Measurements from ENCODE around the gene TIGD6. TPM values are rescaled to one million over a fixed set of nuclear protein-coding genes. Genes with fewer than 3 reads are reported as not detected.
A peak's percentile ranks its signal among the peaks of the same experiment; 100 is the strongest.

Gene TIGD6
- total RNA-seq, 1 donor from 2014 or later: 2.5 TPM

- Mint-ChIP-seq H3K4me1 (no peaks in the 10 kb centered on the region), H3K27me3 (no peaks in the 10 kb centered on the region), H3K27ac (no peak overlapping the region), H3K36me3 (ENCODE audit: low read depth) (peaks cover 18% of the 10 kb centered on the region), H3K9me3 (no peaks in the 10 kb centered on the region), H3K4me3 (no peak overlapping the region)
- intact Hi-C loops (cut with micrococcal nuclease): no loop called here
- DNase-seq: no peak
These were observed 17.9 kb downstream of the TIGD6 start for GRCh38 chr5:149982505-149982904.

- no peak for DNase-seq
- Mint-ChIP-seq H3K27ac (no peak overlapping the region), H3K27me3 (no peaks in the 10 kb centered on the region), H3K36me3 (ENCODE audit: low read depth) (peaks cover 19% of the 10 kb centered on the region), H3K4me1 (no peaks in the 10 kb centered on the region), H3K9me3 (no peaks in the 10 kb centered on the region), H3K4me3 (no peak overlapping the region)
- intact Hi-C loops (cut with micrococcal nuclease): no loop called here
These were observed 19.2 kb downstream of the TIGD6 start for GRCh38 chr5:149981206-149981605.

- H3K9me3 Mint-ChIP-seq: no peaks in the 10 kb centered on the region
- H3K27ac Mint-ChIP-seq: no peak overlapping the region
- H3K27me3 Mint-ChIP-seq: no peaks in the 10 kb centered on the region
These were observed 20.6 kb downstream of the TIGD6 start for GRCh38 chr5:149979896-149980295.

GRCh38 chr5:149975409-149975808, 25.0 kb downstream of the TIGD6 start:
- Mint-ChIP-seq H3K9me3 (no peaks in the 10 kb centered on the region), H3K4me3 (no peak overlapping the region)
- intact Hi-C loops (cut with micrococcal nuclease): no loop called here

More at GRCh38 chr5:149979896-149980295, 20.6 kb downstream of the TIGD6 start:
- peaks cover 20% of the 10 kb centered on the region for H3K36me3 Mint-ChIP-seq (ENCODE audit: low read depth)
- H3K4me3 Mint-ChIP-seq: no peak overlapping the region
- no peak for DNase-seq
- intact Hi-C loops (cut with micrococcal nuclease): no loop called here
- no peaks in the 10 kb centered on the region for H3K4me1 Mint-ChIP-seq

GRCh38 chr5:149969181-149969930, 31.1 kb downstream of the TIGD6 start:
- Mint-ChIP-seq H3K4me3 (no peak overlapping the region), H3K27me3 (no peaks in the 10 kb centered on the region), H3K36me3 (ENCODE audit: low read depth) (no peaks in the 10 kb centered on the region), H3K4me1 (no peaks in the 10 kb centered on the region), H3K27ac (no peak overlapping the region), H3K9me3 (no peaks in the 10 kb centered on the region)
- intact Hi-C loops (cut with micrococcal nuclease): loop anchor here (10.0 kb wide), 1 partner anchor 615 kb away; the partner anchor contains the start of gene PCYOX1L
- no peak for DNase-seq

More at GRCh38 chr5:149975409-149975808, 25.0 kb downstream of the TIGD6 start:
- Mint-ChIP-seq H3K27ac (no peak overlapping the region), H3K36me3 (ENCODE audit: low read depth) (peaks cover 14% of the 10 kb centered on the region), H3K4me1 (no peaks in the 10 kb centered on the region), H3K27me3 (no peaks in the 10 kb centered on the region)
- no peak for DNase-seq

GRCh38 chr5:149966946-149967345, 33.5 kb downstream of the TIGD6 start:
- DNase-seq: no peak
- Mint-ChIP-seq H3K27ac (no peak overlapping the region), H3K4me3 (no peak overlapping the region), H3K27me3 (no peaks in the 10 kb centered on the region), H3K9me3 (no peaks in the 10 kb centered on the region), H3K4me1 (peaks cover 9% of the 10 kb centered on the region), H3K36me3 (ENCODE audit: low read depth) (peaks cover 4% of the 10 kb centered on the region)
- intact Hi-C loops (cut with micrococcal nuclease): loop anchor here (10.0 kb wide), 1 partner anchor 612 kb away; the partner anchor contains the start of gene PCYOX1L

- H3K36me3 Mint-ChIP-seq (ENCODE audit: low read depth): peaks cover 7% of the 10 kb centered on the region
- intact Hi-C loops (cut with micrococcal nuclease): loop anchor here (5.0 to 10.0 kb wide), 2 partner anchors 609 to 1581 kb away; partner anchors contain the start of genes FBXO38 and PCYOX1L
- no peak overlapping the region for H3K27ac Mint-ChIP-seq
- H3K9me3 Mint-ChIP-seq: peaks cover 5% of the 10 kb centered on the region
- H3K4me3 Mint-ChIP-seq: no peak overlapping the region
- DNase-seq: no peak
- H3K4me1 Mint-ChIP-seq: peaks cover 28% of the 10 kb centered on the region
- H3K27me3 Mint-ChIP-seq: no peaks in the 10 kb centered on the region
These were observed 36.7 kb downstream of the TIGD6 start for GRCh38 chr5:149963729-149964128.

GRCh38 chr5:149962601-149963300, 37.7 kb downstream of the TIGD6 start:
- no peak overlapping the region for H3K27ac Mint-ChIP-seq
- no peak overlapping the region for H3K4me3 Mint-ChIP-seq
- H3K36me3 Mint-ChIP-seq (ENCODE audit: low read depth): peaks cover 7% of the 10 kb centered on the region
- no peak for DNase-seq
- peaks cover 28% of the 10 kb centered on the region for H3K4me1 Mint-ChIP-seq
- no peaks in the 10 kb centered on the region for H3K27me3 Mint-ChIP-seq
- intact Hi-C loops (cut with micrococcal nuclease): loop anchor here (5.0 to 10.0 kb wide), 2 partner anchors 608 to 1580 kb away; partner anchors contain the start of genes FBXO38 and PCYOX1L
- H3K9me3 Mint-ChIP-seq: peaks cover 5% of the 10 kb centered on the region

DNA sequence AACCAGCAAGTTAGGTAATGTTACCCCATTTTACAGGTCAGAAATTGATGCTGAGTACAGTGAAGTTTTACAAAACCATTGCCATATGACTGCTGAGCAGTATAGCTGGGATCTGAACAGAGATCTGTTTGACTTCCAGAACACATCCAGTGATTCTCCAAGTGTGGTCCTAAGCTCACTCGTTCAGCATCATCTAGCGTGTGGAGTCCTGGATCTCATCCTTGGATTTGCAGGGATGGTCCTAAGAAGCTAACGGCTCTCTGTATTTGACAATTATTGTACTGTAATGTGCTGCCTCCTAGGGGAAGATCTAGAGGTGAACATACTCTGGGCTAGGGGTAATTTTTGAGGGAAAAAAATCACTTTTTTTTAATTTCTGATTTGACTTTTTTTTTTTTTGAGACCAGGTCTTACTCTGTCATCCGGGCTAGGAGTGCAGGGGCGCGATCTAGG, 38.5 kb downstream of the TIGD6 start:
- H3K27ac Mint-ChIP-seq: no peak overlapping the region
- no peaks in the 10 kb centered on the region for H3K27me3 Mint-ChIP-seq
- H3K4me3 Mint-ChIP-seq: peak overlapping the region; percentile 97
- DNase-seq: peak; percentile 66
- intact Hi-C loops (cut with micrococcal nuclease): loop anchor here (2.0 to 10.0 kb wide), 3 partner anchors 29 to 1580 kb away; partner anchors contain the start of genes FBXO38 and PCYOX1L
- peaks cover 28% of the 10 kb centered on the region for H3K4me1 Mint-ChIP-seq
- peaks cover 5% of the 10 kb centered on the region for H3K9me3 Mint-ChIP-seq
- H3K36me3 Mint-ChIP-seq (ENCODE audit: low read depth): peaks cover 7% of the 10 kb centered on the region

DNA sequence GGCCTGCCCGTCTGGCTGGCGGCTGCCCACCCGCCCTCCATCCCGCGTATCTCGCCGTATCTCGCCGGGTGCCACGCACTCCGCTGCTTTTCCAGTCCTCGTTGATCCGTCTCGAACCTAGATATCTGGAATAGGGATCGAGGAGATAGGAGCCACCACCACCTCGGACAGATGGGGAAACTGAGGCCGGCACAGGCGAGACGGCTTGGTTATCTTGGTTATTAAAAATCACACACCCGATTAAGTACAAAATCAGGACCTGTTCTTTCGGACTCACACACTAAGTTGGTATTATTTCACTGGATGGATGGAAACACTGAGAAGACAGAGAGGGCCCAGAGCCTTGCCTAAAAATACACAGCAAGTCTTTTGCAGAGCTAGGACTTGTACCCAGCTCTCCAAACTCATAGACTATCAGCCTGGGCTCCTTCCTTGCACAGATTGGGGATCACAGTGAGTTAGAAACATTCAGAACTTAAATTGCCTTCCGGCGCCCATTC, 39.2 kb downstream of the TIGD6 start:
- H3K4me3 Mint-ChIP-seq: peak overlapping the region; percentile 97
- no peak for DNase-seq
- H3K27me3 Mint-ChIP-seq: no peaks in the 10 kb centered on the region
- peaks cover 7% of the 10 kb centered on the region for H3K36me3 Mint-ChIP-seq (ENCODE audit: low read depth)
- intact Hi-C loops (cut with micrococcal nuclease): loop anchor here (2.0 to 10.0 kb wide), 3 partner anchors 30 to 1579 kb away; partner anchors contain the start of genes FBXO38 and PCYOX1L
- peak overlapping the region; percentile 79 for H3K27ac Mint-ChIP-seq
- peaks cover 5% of the 10 kb centered on the region for H3K9me3 Mint-ChIP-seq
- peaks cover 28% of the 10 kb centered on the region for H3K4me1 Mint-ChIP-seq

GRCh38 chr5:149960272-149961185, 39.9 kb downstream of the TIGD6 start, which contains the start of gene SLC26A2:
Gene SLC26A2 (plus strand): TSS chr5:149960758. CDS start chr5:149977653, 16,895 bp downstream.
- DNase-seq: peak; percentile 98
- no peaks in the 10 kb centered on the region for H3K27me3 Mint-ChIP-seq
- peaks cover 5% of the 10 kb centered on the region for H3K9me3 Mint-ChIP-seq
- H3K36me3 Mint-ChIP-seq (ENCODE audit: low read depth): peaks cover 7% of the 10 kb centered on the region
- intact Hi-C loops (cut with micrococcal nuclease): loop anchor here (1.0 to 10.0 kb wide), 5 partner anchors 30 to 1578 kb away; partner anchors contain the start of genes FBXO38 and PCYOX1L
- H3K4me1 Mint-ChIP-seq: peaks cover 28% of the 10 kb centered on the region
- H3K4me3 Mint-ChIP-seq: peak within 1 kb of the TSS; percentile 97
- peak within 1 kb of the TSS; percentile 100 for H3K27ac Mint-ChIP-seq

DNA sequence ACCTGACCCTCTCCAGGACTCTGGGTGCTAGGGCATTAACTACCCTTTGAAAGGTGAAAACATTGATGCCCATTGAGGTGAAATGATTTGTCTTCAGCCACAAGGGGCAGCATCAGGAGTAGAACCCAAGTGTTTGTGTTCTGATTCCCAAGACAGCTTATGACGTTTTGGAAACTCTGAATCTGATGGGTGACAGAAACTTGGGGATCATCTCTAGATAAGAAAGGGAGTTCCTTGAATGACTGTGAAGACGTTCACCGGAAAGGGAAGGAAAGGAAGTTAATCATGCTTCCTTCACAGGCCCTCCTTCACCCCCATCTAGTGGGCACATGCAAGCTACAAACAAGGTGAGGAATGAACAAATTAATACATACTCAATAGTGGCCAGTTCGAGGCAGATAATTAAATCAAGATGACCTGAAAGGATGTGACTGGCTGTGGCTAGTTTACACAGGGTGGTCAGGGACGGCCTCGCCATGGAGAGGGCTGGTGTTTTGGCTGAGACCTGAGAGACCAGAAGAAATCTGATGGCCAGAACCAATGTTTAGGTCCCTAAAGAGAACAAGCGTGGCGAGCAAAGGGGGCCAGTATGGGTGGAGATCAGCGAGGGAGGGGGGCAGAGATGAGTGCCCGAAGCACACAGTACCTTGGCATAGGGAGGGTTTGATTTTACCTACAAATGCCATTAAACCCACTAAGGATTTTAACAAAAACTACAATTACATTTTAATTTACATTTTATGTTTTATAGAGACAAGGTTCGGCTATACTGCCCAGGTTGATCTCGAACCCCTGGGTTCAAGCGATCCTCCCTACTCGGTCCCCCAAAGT, 40.8 kb downstream of the TIGD6 start:
- Mint-ChIP-seq H3K9me3 (peaks cover 5% of the 10 kb centered on the region), H3K36me3 (ENCODE audit: low read depth) (peaks cover 7% of the 10 kb centered on the region), H3K4me1 (peaks cover 28% of the 10 kb centered on the region), H3K4me3 (peak overlapping the region; percentile 97), H3K27ac (peak overlapping the region; percentile 100), H3K27me3 (no peaks in the 10 kb centered on the region)
- intact Hi-C loops (cut with micrococcal nuclease): loop anchor here (1.0 to 10.0 kb wide), 8 partner anchors 19 to 1577 kb away; partner anchors contain the start of genes FBXO38 and PCYOX1L
- DNase-seq: peak; percentile 84
